H1 (cell line): Measurements from ENCODE around the gene ARSI. TPM values are rescaled to one million over a fixed set of nuclear protein-coding genes. Genes with fewer than 3 reads are reported as not detected.

ENCODE experiments used
- CTCF ChIA-PET: fragments of 300-600 bp; sonication (Branson Sonifier 250); formaldehyde crosslinking; loops from one replicate; lab custom pipeline; 2021; ENCODE audit not compliant: partially characterized antibody; lab: Charles Lee
- POLR2A ChIA-PET: fragments of 300-600 bp; sonication (Branson Sonifier 250); formaldehyde crosslinking; loops from one replicate; lab custom pipeline; 2021; ENCODE audit warnings: inconsistent platforms; ENCODE audit not compliant: partially characterized antibody; lab: Charles Lee
- DNase-seq, 2 experiments: peaks; one replicate each; pipeline versions ENCODE4 v3.0.0 to v3.0.0-alpha.2; 2010 to 2022; ENCODE audit warnings: low spot score in 2 of 2, low read depth in 1 of 2, mixed read lengths in 1 of 2
- FAIRE-seq: peaks from 2 replicates; lab custom pipeline; 2011; peaks lifted over from hg19 to GRCh38; lab: Jason Lieb, UNC
- H2AFZ ChIP-seq: 2 replicates; pipeline ENCODE4 v1.8.1; 2012; ENCODE audit warnings: low read length, inconsistent platforms
- H2AK5ac ChIP-seq: 2 replicates; pipeline ENCODE4 v1.6.1; 2013; ENCODE audit warnings: low read depth, low read length
- H2BK120ac ChIP-seq: replicated peaks from 2 replicates; pipeline ENCODE3; 2013; ENCODE audit warnings: low read depth, low read length, inconsistent platforms
- H2BK12ac ChIP-seq: 2 replicates; pipeline ENCODE4 v1.6.1; 2013; ENCODE audit warnings: low read depth, low read length
- H2BK15ac ChIP-seq: 2 replicates; pipeline ENCODE4 v1.6.1; 2013; ENCODE audit warnings: low read length
- H2BK20ac ChIP-seq: 2 replicates; pipeline ENCODE4 v1.6.1; 2013; ENCODE audit warnings: low read length
- H2BK5ac ChIP-seq: 2 replicates; pipeline ENCODE4 v1.6.1; 2013; ENCODE audit warnings: low read depth, low read length
- H3K14ac ChIP-seq: 2 replicates; pipeline ENCODE4 v1.6.1; 2013; ENCODE audit warnings: inconsistent platforms; ENCODE audit not compliant: insufficient read length
- H3K18ac ChIP-seq: 2 replicates; pipeline ENCODE4 v1.6.1; 2013; ENCODE audit warnings: low read length; ENCODE audit errors: extremely low read depth
- H3K23ac ChIP-seq: 2 replicates; pipeline ENCODE4 v1.6.1; 2013; ENCODE audit warnings: inconsistent platforms; ENCODE audit not compliant: insufficient read length
- H3K23me2 ChIP-seq: 2 replicates; pipeline ENCODE4 v1.6.1; 2013; ENCODE audit warnings: low read depth, low read length
- H3K27ac ChIP-seq: 2 replicates; pipeline ENCODE4 v1.6.1; 2011; ENCODE audit warnings: low read depth, low read length, inconsistent platforms
- H3K27me3 ChIP-seq, 4 experiments: replicated peaks in 1 of 4; 1 replicate in 1 of 4; 2 replicates in 3 of 4; pipeline versions ENCODE4 v1.6.1 to v1.8.1; 2011 to 2013; ENCODE audit warnings: low read length in 3 of 4, mild to moderate bottlenecking in 3 of 4, inconsistent platforms in 2 of 4, mixed read lengths in 2 of 4, moderate library complexity in 1 of 4; ENCODE audit not compliant: control insufficient read depth in 3 of 4, insufficient read depth in 3 of 4; ENCODE audit errors: extremely low read depth in 1 of 4
- H3K36me3 ChIP-seq, 4 experiments: 2 replicates each; pipeline versions ENCODE4 v1.6.1 to v1.8.1; 2011 to 2013; ENCODE audit warnings: mild to moderate bottlenecking in 4 of 4, low read length in 3 of 4, moderate library complexity in 2 of 4, control low read depth in 1 of 4, inconsistent platforms in 1 of 4; ENCODE audit not compliant: insufficient read depth in 4 of 4, control insufficient read depth in 2 of 4
- H3K4ac ChIP-seq: replicated peaks from 2 replicates; pipeline ENCODE3; 2013; ENCODE audit warnings: low read length, low read depth, mixed read lengths, inconsistent platforms; ENCODE audit not compliant: insufficient read length
- H3K4me1 ChIP-seq, 4 experiments: replicated peaks in 1 of 4; 1 replicate in 1 of 4; 2 replicates in 3 of 4; pipeline versions ENCODE4 v1.6.1 to v1.8.1; 2011 to 2013; ENCODE audit warnings: low read length in 3 of 4, inconsistent platforms in 2 of 4, mixed read lengths in 1 of 4; ENCODE audit not compliant: insufficient read depth in 4 of 4, control insufficient read depth in 3 of 4
- H3K4me2 ChIP-seq, 2 experiments: 2 replicates each; pipeline versions ENCODE4 v1.6.1 to v1.8.1; 2011 to 2013; ENCODE audit warnings: low read depth in 2 of 2, low read length in 2 of 2, control low read depth in 1 of 2, inconsistent platforms in 1 of 2, mild to moderate bottlenecking in 1 of 2; ENCODE audit not compliant: insufficient read depth in 1 of 2
- H3K4me3 ChIP-seq, 4 experiments: fragments of 200-600, 300-600 bp in 1 of 4; sonication (generic), shearing (Covaris generic), sonication (Bioruptor Twin) in 1 of 4; 2 replicates each; pipeline versions ENCODE4 v1.5.1 to v1.8.1; 2011 to 2016; ENCODE audit warnings: low read length in 4 of 4, low read depth in 3 of 4, control low read depth in 2 of 4, inconsistent platforms in 2 of 4, mild to moderate bottlenecking in 2 of 4, mixed read lengths in 1 of 4, moderate library complexity in 1 of 4; ENCODE audit not compliant: insufficient read depth in 2 of 4; ENCODE audit errors: extremely low read depth in 1 of 4
- H3K56ac ChIP-seq: replicated peaks from 2 replicates; pipeline ENCODE3; 2013; ENCODE audit warnings: low read depth, mild to moderate bottlenecking, mixed read lengths, low read length, inconsistent platforms; ENCODE audit not compliant: insufficient read length
- H3K79me1 ChIP-seq: 2 replicates; pipeline ENCODE4 v1.6.1; 2013; ENCODE audit warnings: low read depth, low read length, control low read depth
- H3K79me2 ChIP-seq, 2 experiments: 2 replicates each; pipeline versions ENCODE4 v1.6.1 to v1.8.1; 2012 to 2013; ENCODE audit warnings: low read length in 2 of 2, mild to moderate bottlenecking in 2 of 2, inconsistent platforms in 1 of 2; ENCODE audit not compliant: insufficient read depth in 2 of 2, control insufficient read depth in 1 of 2
- H3K9ac ChIP-seq, 4 experiments: replicated peaks in 1 of 4; 1 replicate in 1 of 4; 2 replicates in 3 of 4; pipeline versions ENCODE4 v1.6.1 to v1.8.1; 2011 to 2013; ENCODE audit warnings: low read depth in 3 of 4, low read length in 3 of 4, control low read depth in 2 of 4, mild to moderate bottlenecking in 2 of 4, moderate library complexity in 2 of 4, inconsistent platforms in 1 of 4; ENCODE audit errors: extremely low read depth in 1 of 4
- H3K9me3 ChIP-seq, 2 experiments: 2 replicates each; pipeline versions ENCODE4 v1.6.1 to v1.8.1; 2012 to 2013; ENCODE audit warnings: mild to moderate bottlenecking in 2 of 2, moderate library complexity in 2 of 2, control low read depth in 1 of 2, inconsistent platforms in 1 of 2, low read depth in 1 of 2, low read length in 1 of 2, mixed read lengths in 1 of 2; ENCODE audit not compliant: insufficient read depth in 2 of 2
- H4K20me1 ChIP-seq, 2 experiments: replicated peaks in 1 of 2; 2 replicates each; pipeline versions ENCODE3 to v1.8.1; 2011 to 2013; ENCODE audit warnings: inconsistent platforms in 2 of 2, low read length in 2 of 2, mild to moderate bottlenecking in 1 of 2; ENCODE audit not compliant: insufficient read depth in 2 of 2, control insufficient read depth in 1 of 2
- H4K5ac ChIP-seq: 2 replicates; pipeline ENCODE4 v1.6.1; 2013; ENCODE audit warnings: low read length, low read depth, mixed read lengths, inconsistent platforms; ENCODE audit not compliant: insufficient read length
- H4K8ac ChIP-seq: 2 replicates; pipeline ENCODE4 v1.8.0; 2013; ENCODE audit warnings: mild to moderate bottlenecking, moderate library complexity, low read length, inconsistent platforms; ENCODE audit not compliant: insufficient read depth; ENCODE audit errors: extremely low read depth
- H4K91ac ChIP-seq: replicated peaks from 2 replicates; pipeline ENCODE3; 2013; ENCODE audit warnings: low read length, mixed read lengths, inconsistent platforms; ENCODE audit not compliant: insufficient read length
- BACH1 ChIP-seq: IDR thresholded peaks from 2 replicates; pipeline ENCODE4 v1.6.1; 2012; ENCODE audit warnings: low read length, improper control_type of control experiment
- CEBPB ChIP-seq: IDR thresholded peaks from 2 replicates; pipeline ENCODE4 v1.6.1; 2012; ENCODE audit warnings: low read depth, low read length
- HDAC2 ChIP-seq, 2 experiments: fragments of 300-600 bp in 1 of 2; sonication (generic) in 1 of 2; IDR thresholded peaks; 2 replicates each; pipeline ENCODE4 v1.6.1; 2011 to 2012; ENCODE audit warnings: low read depth in 2 of 2, low read length in 2 of 2, mild to moderate bottlenecking in 2 of 2, moderate library complexity in 2 of 2, borderline replicate concordance in 1 of 2, inconsistent platforms in 1 of 2
- ZNF274 ChIP-seq: IDR thresholded peaks from 2 replicates; pipeline ENCODE4 v1.7.0; 2012; ENCODE audit warnings: low read length, borderline replicate concordance; ENCODE audit errors: extremely low read depth
- WGBS, 2 experiments: shearing (Covaris generic) in 1 of 2; methylation state at CpG; one replicate each; pipeline versions ENCODE4 v1.1.6 to v1.1.7; 2013 to 2015; ENCODE audit warnings: low lambda C conversion rate in 2 of 2, mixed read lengths in 2 of 2, inconsistent platforms in 1 of 2, low coverage in 1 of 2, missing lambda C conversion rate in 1 of 2; ENCODE audit not compliant: insufficient replicate concordance in 2 of 2, insufficient coverage in 1 of 2, insufficient read length in 1 of 2; ENCODE audit errors: extremely low coverage in 1 of 2, missing lambda C conversion rate in 1 of 2; 5-methylcytosine and 5-hydroxymethylcytosine counted together
- polyA plus RNA-seq, 7 experiments: library from polyadenylated mRNA; depleted of rRNA in 3 of 7; stranded (reverse) in 5 of 7; unstranded in 2 of 7; fragments of >200 nt in 5 of 7; fragments of 200-250 nt in 2 of 7; gene quantifications; 1 replicate in 5 of 7; 2 replicates in 1 of 7; 4 replicates in 1 of 7; pipeline versions ENCODE4 v1.2.1 to v1.2.3, GENCODE V29; 2011 to 2013; ENCODE audit warnings: missing spikeins in 2 of 7, mixed read lengths in 2 of 7
- total RNA-seq: library from RNA; stranded (reverse); fragmentation: NEBNext Ultra II Directional; extraction: Animal tissue kit (Norgen Biotek cat#: 25700); gene quantifications from 2 replicates; pipeline ENCODE4 v1.2.1, GENCODE V29; 2021

The ARSI gene
- total and polyA plus RNA-seq, 2 of the 8 experiments (the other 6 are each of a cell fraction or from before 2014, with no cell fraction given) = 4.5 to 6.7 TPM

- Histone ChIP-seq H3K4me2 (no peak overlapping the region), H2BK12ac (peak overlapping the region; percentile 91; the same call in 1 of the 2 replicates), H3K36me3 (no peaks in the 10 kb centered on the region), H3K4ac (no peak overlapping the region), H3K4me3 (no peak overlapping the region), H3K9ac (no peak overlapping the region), H3K14ac (no peak overlapping the region), H2AK5ac (no peak overlapping the region), H3K23ac (no peak overlapping the region), H4K5ac (no peak overlapping the region), H3K9me3 (no peaks in the 10 kb centered on the region), H3K27ac (no peak overlapping the region), H4K91ac (no peak overlapping the region), H3K23me2 (peaks cover 6% of the 10 kb centered on the region), H3K4me1 (peaks cover 0 to 15% (median 4%) of the 10 kb centered on the region in 4 experiments; a peak in 6 of 7 replicates), H3K18ac (no peak overlapping the region), H2BK120ac (no peak overlapping the region), H2BK5ac (peak overlapping the region; percentile 77), H2AFZ (no peak overlapping the region), H3K79me2 (peaks cover 0 to 2% of the 10 kb centered on the region in 2 experiments; a peak in 1 of 4 replicates), H3K79me1 (no peaks in the 10 kb centered on the region), H4K8ac (no peak overlapping the region), H2BK20ac (no peak overlapping the region), H4K20me1 (peaks cover 0 to 4% of the 10 kb centered on the region in 2 experiments), H3K56ac (no peak overlapping the region), H3K27me3 (peaks cover 0 to 2% (median 0%) of the 10 kb centered on the region in 4 experiments; a peak in 1 of 7 replicates), H2BK15ac (no peak overlapping the region)
- DNase-seq (no peak), FAIRE-seq (no peak)
- CTCF ChIA-PET = interaction anchor here (1.1 to 3.1 kb wide), 7 partner anchors 8 to 88 kb away, joined by 3 to 20 read pairs (median 6); no protein-coding TSS in a partner anchor
- POLR2A ChIA-PET = no interaction called here
- TF ChIP-seq ZNF274 (no peak), BACH1 (0 out of 2 replicates have a peak, but pooled peaks have one; percentile 16), HDAC2 (IDR thresholded peaks at IDR 0.05; ENCODE audit: borderline replicate concordance in 1 of 2, low read depth in 2 of 2, low read length in 2 of 2) (no peak), CEBPB (no peak)
- 88% methylated on average over 11 of the region's 11 CpGs; no CpG with 5 or more reads in 1 of the 2 experiments for WGBS, 2 experiments
Measured at GRCh38 chr5:150263801-150264621, 38.7 kb downstream of the ARSI start.
